GM08714 (cell line): ENCODE data around the gene SF3A2.
A peak's percentile ranks its signal among the peaks of the same experiment; 100 is the strongest.

ENCODE experiments used
- H3K4me3 ChIP-seq: fragments of 200-500 bp; sonication (Bioruptor generic); 2 replicates; pipeline ENCODE4 v1.5.1; 2014; ENCODE audit warnings: mild to moderate bottlenecking, low read length, inconsistent platforms
- ZNF274 ChIP-seq: IDR thresholded peaks from 2 replicates; pipeline ENCODE4 v1.6.1; 2012; ENCODE audit warnings: mild to moderate bottlenecking, low read depth, low read length

The SF3A2 gene

GRCh38 chr19:2282062-2282861, 45.6 kb downstream of the SF3A2 start, which contains the start of gene PEAK3:
Gene PEAK3 (minus strand): TSS chr19:2282175. CDS start chr19:2280931, 1,244 bp downstream.
- no peak for TF ChIP-seq ZNF274
- H3K4me3 ChIP-seq: peak within 1 kb of the TSS; percentile 15; the same call in 1 of the 2 replicates

GRCh38 chr19:2282862-2283237, 46.2 kb downstream of the SF3A2 start:
- no peak overlapping the region for H3K4me3 ChIP-seq
- TF ChIP-seq ZNF274: no peak

GRCh38 chr19:2283835-2284507, 47.3 kb downstream of the SF3A2 start:
- TF ChIP-seq ZNF274: no peak
- H3K4me3 ChIP-seq: no peak overlapping the region

GRCh38 chr19:2286402-2287140, 49.9 kb downstream of the SF3A2 start:
- H3K4me3 ChIP-seq: no peak overlapping the region
- TF ChIP-seq ZNF274: no peak

GRCh38 chr19:2287585-2288337, 51.1 kb downstream of the SF3A2 start:
- H3K4me3 ChIP-seq: no peak overlapping the region
- TF ChIP-seq ZNF274: no peak

- TF ChIP-seq ZNF274: no peak
- no peak overlapping the region for H3K4me3 ChIP-seq
Measured at GRCh38 chr19:2288338-2288817, 51.8 kb downstream of the SF3A2 start.

- H3K4me3 ChIP-seq: peak overlapping the region; percentile 19; the same call in 1 of the 2 replicates
- TF ChIP-seq ZNF274: no peak
Measured at GRCh38 chr19:2288818-2289713, 52.4 kb downstream of the SF3A2 start.

GRCh38 chr19:2289714-2290435, 53.3 kb downstream of the SF3A2 start:
- TF ChIP-seq ZNF274: no peak
- H3K4me3 ChIP-seq: peak overlapping the region; percentile 62; the same call in 1 of the 2 replicates

GRCh38 chr19:2290441-2291184, 54.0 kb downstream of the SF3A2 start:
- peak overlapping the region; percentile 62; the same call in 1 of the 2 replicates for H3K4me3 ChIP-seq
- TF ChIP-seq ZNF274: no peak

GRCh38 chr19:2291185-2291751, 54.6 kb downstream of the SF3A2 start:
- no peak for TF ChIP-seq ZNF274
- peak overlapping the region; percentile 62; the same call in 1 of the 2 replicates for H3K4me3 ChIP-seq

GRCh38 chr19:2294687-2295335, 58.2 kb downstream of the SF3A2 start:
- no peak overlapping the region for H3K4me3 ChIP-seq
- no peak for TF ChIP-seq ZNF274
